ENCODE data around the gene MPZL1.

Gene MPZL1

GRCh38 chr1:167815650-167816049, 93.9 kb downstream of the MPZL1 start:
- no peak for TF ChIP-seq CTCF (IDR thresholded peaks at IDR 0.05)

- TF ChIP-seq CTCF (IDR thresholded peaks at IDR 0.05): no peak
Measured at GRCh38 chr1:167819849-167820683, 98.3 kb downstream of the MPZL1 start.

- TF ChIP-seq CTCF (IDR thresholded peaks at IDR 0.05): no peak
Measured at GRCh38 chr1:167820684-167821355, 99.0 kb downstream of the MPZL1 start.

GRCh38 chr1:167821356-167821685, 99.5 kb downstream of the MPZL1 start:
- TF ChIP-seq CTCF (IDR thresholded peaks at IDR 0.05): no peak

GRCh38 chr1:167821969-167822685, 100.3 kb downstream of the MPZL1 start:
- TF ChIP-seq CTCF (IDR thresholded peaks at IDR 0.05): no peak

- TF ChIP-seq CTCF (IDR thresholded peaks at IDR 0.05): no peak
Measured at GRCh38 chr1:167824163-167824794, 102.5 kb downstream of the MPZL1 start.

GRCh38 chr1:167825419-167826079, 103.8 kb downstream of the MPZL1 start:
- no peak for TF ChIP-seq CTCF (IDR thresholded peaks at IDR 0.05)

Data from LNCAP (cell line).